ENCODE measurements around the gene PRKAA1.

DNA sequence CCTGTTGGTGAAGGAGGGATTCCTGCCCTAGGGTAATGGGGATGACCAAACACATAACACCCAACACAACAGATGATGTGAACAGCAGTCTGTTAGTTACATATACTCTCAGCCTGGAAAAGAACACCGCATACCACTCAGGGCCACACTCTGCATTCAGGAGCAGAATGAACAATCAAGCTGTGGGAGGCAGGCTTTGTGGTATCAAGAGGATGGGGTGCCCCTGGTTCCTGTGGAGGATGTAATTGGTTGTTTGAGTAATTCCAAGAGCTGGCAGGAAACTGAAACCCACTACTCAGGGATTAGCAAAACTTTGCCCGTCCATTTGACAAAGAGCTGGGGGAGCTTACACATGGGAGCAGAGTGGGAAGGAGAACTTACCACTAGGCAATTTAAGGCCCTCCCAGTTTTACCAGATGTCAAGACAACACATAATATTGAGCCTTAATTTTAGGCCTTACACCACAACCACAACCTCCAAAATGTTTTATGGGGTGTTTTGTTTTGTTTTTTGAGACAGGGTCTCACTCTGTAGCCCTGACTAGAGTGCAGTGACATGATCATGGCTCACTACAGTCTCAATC, 15.6 kb upstream of the PRKAA1 start:
- TF ChIP-seq EZH2 (IDR thresholded peaks at IDR 0.05; ENCODE audit: low read length, unreplicated experiment) (no peak), EZH2phosphoT487 (IDR thresholded peaks at IDR 0.05; ENCODE audit: borderline replicate concordance, low read length) (no peak)

Data from PC-3 (cell line).